Stimulated activated CD8-positive, alpha-beta memory T cell treated with anti-CD3 and anti-CD28 coated beads, Interleukin-4, amount 100 ng/mL, for 48 hours (primary cell): ENCODE data around the gene SUSD5.
"Not testable (repeated sequence)": the region's sequence is repeated elsewhere in the genome, so short reads cannot be mapped to it uniquely, and the experiment has no call there.

Experiments used
- DNase-seq: peaks from one replicate; pipeline ENCODE4 v3.0.0-alpha.2; 2020

Gene SUSD5

DNA sequence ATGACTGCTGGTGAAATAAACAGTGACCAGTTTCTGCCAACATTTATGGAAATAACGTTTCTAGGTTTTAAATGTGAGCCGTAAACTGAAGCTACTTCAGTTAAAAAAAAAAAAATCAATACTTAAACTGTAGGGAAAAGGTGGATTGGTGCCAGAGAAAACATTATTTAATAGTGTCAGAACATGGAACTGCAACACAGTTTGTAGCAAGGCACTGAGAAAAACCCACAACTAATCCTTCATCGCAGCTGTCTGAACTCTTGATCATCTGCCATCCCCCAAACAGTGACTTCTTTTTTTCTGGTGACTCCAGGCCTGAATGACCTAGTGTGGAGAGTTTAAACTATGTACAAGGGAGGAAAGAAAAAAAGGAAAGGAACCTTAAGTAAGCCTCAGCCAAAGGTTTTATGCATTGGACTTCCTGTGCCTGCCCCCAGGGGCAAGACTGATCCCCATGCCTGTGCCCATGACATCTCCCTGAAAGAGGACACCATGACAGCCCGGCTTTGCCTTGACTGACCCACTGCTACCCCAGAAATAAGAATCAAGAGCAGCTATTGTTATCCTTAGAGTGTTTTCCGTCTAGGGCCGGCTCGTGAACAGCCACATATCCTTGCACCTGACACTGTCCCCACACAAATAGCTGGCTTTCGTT lies 71.7 kb downstream of the SUSD5 start:
- no peak for DNase-seq

DNA sequence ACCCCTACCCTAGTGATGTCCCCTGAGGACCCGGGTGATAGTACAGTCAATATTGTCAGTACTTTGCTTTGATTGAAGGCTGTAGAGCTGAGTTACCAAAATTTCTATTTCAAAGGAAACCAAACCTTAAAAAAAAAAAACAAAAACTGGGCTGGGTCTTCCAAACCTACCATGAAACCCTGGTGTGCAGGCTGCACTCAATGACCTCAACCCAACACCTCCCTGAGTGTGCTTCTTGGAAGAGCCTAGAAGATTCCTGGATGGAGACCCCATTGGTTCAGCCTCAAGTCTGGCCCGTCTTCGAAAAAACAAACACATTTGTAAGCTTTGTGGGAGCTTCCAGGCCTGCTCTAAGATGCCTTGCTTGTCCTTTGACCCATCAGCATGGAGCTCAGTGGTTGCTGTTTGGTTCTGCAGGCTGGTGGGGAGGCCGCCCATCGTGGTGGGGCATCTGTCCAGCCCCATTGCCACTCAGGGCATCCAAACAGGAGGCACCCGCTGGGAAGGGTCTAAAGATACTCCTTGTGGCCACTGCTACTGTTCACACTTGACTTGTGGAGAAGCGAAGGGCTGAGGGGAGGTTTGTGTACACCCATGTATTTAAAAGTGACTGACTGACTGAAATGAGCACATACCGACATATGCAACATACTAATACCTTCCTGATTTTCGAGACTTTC lies 72.6 kb downstream of the SUSD5 start:
- DNase-seq, result no peak

DNA sequence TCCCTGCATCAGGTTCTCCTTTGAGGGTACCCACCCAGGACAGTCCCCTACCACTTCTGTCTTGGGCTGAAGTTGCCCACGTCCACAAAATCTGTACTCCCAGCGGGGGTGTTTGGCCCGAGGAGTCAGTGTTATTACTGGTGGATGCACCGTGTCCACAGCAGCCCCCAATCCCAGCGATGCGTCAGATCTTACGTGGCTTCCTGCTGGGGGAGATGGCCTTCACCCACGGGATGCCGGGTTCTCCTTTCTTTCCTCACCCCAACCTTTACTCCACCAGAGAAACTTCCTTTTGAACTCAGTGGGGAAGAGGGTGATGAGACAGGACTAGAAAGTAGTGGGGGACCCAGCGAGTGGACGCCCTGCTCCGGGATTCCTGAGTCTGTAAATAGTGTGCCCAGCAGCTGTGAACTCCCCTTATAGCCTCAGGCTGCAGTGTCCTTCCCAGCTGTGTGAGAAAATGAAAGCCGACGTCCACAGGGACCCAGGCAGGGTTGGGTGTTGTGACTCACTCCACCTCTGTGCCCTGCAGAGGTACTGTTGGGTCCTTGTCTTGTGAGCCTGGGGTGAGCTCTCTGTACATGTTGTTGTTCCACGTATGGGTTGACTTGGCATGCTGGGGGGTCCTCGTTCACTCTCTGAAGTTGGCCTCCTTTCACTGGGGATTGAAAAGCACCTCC lies 73.2 kb downstream of the SUSD5 start:
- no peak for DNase-seq

DNA sequence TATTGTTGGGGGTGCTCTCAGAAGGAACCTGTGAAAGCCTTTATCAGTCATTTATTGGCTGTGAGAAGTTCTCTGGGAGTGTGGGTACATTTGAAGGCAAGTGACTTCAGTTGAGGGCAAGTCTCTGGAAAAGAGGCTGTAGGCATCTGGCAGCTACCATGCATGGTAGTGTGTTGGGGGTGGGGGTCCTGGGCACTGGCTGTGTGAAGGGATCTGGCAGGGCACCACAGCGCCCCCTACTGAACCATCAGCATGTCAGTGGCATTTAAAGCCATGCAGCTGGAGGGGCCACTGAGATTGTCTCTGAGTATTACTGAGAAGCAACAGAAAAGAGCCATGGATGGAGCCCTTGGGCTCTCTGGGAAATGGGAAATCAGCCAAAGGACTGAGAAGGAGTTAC lies 74.2 kb downstream of the SUSD5 start:
- peak; percentile 59 for DNase-seq

DNA sequence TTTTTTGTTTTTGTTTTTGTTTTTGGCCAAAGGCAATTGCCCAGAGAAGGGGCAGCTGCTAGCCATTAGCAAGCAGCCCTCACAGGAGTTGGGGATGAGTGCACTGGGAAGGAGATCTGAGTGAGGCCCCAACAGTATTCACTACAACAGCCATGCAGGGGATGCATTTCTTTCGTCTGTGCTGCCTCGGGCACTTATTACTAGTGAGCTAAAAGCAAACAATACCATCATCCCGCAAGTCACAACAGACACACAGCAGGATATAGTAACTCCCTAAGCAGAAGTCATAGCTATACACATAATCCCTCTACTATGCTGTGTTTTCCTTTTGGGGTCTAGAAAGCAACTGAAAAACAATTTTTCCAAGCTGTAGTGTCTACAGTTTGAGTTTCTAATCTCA lies 77.6 kb downstream of the SUSD5 start:
- no peak for DNase-seq

DNA sequence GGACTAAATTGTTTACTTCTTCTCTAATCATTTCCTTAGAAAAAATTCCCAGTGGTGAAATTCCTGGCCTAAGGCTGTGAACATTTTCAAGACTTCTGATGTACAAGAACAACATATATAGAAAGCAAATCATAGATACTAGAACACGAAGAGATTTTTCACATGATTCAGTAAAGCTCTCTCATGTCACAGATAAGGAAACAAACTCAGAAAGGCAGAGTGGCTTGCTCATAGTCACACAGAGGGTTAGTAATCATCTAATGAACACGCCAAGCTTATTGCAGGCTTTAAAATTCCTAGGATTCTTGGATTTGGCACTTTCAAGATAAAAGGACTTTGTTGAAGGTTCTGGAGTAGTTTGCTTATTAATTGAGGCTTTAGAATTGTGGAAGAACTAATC lies 78.6 kb downstream of the SUSD5 start:
- no peak for DNase-seq

DNA sequence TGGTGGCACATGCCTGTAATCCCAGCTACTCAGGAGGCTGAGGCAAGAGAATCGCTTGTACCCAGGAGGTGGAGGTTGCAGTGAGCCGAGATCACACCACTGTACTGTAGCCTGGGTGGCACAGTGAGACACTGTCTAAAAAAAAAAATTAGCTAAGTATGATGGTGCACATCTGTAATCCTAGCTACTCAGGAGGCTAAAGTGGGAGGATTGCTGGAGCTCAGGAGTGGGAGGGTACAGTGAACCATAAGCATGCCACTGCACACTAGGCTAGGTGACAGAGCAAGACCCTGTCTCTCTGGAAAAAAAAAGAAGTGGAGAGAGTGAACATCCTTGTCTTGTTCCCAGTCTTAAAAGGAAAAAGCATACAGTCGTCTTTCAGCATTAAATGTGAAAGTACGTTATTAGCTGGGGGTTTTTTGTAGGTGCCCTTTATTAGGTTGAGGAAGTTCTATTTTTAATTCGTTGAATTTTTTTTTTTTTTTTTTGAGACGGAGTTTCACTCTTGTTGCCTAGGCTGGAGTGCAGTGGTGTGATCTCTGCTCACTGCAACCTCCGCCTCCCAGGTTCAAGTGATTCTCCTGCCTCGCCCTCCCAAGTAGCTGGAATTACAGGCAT lies 79.5 kb downstream of the SUSD5 start:
- not testable (repeated sequence) for DNase-seq

DNA sequence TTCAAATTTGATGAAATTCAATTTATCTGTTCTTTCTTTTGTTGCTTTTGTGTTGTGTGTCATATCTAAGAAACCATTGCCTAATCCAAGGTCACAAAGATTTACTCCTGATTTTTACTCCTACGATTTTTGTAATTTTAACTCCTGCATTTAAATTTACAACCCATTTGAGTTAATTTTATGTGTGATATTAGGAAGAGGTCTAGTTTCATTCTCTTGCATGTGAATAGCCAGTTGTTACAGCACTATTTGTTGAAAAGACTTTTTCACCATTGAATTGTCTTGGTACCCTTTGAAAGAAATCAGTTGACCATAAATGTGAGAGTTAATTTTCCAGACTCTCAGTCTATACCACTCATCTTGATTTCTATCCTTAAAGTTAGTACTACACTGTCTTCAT lies 80.9 kb downstream of the SUSD5 start:
- no peak for DNase-seq

DNA sequence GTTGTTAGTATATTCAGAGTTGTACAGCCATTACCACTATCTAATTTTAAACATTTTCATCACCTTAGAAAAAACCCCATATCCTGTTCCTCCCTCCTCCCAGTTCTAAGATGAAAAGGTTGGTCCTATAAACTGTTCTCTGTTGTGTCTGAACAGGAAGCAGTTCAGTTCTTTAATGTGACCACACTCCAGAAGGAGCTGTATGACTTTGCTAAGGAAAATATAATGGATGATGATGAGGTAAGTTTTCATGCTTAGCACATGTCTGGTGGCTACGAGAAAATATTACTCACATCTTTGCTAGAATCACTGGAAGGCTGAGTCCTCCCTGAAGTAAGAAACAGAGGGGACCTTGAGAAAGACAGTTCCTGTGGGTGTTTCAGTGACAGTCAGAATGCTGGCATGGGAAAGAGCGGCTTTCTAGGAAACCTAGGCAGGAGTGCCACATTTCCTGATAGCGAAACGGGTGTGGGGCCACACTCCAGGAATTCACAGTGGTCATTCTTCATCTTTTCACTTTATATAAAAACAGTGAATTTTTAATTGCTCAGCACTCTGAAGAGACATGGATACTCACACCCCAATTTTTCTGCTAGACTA lies 84.5 kb downstream of the SUSD5 start:
- no peak for DNase-seq

DNA sequence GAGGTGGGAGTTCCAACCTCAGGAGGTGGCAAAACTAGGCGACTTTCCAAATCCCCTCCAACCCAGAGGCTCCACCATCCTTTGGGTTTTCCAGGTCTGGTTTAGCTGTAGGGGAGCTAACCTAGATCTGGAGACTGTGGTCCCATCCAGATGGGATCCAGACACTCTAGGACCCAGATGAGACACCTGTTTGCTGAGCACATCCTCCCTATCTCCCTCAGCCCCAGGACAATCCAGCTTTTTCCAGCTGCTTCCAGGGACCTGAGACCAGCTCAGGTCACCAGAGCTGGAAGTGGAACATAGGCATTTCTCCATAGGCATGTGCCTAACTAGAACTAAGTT lies 86.6 kb downstream of the SUSD5 start:
- no peak for DNase-seq

DNA sequence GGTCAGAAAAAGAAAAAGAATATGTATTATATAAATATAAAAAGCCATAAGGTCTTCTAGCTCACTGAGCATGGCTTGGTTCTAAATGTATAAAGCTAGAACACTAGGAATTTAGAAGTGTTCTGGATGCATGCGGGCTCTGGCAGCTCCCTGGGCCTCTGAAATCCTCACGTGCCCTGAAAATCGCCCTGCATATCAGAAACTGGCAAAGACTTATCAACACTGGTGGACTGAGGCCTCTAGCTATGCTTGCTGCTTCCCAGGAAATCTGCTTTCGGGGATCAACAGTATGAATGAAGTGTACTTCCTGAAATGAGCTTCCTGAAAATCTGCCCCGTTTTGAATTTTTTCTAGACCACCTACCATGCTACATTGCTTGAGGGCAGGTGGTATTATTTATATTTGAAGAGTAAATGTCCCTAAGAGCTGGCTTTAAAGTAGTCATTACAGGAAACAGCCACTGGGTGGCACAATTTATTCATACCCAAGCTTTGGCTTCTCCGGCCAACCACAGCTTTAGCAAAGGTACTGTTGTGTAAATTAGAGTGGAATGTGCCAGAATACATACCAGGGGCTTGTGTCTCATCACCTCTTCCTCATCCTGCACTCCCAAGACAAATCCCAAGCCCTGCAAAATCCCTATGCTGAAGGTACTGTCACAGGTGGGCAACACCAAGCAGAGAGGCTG lies 87.1 kb downstream of the SUSD5 start:
- DNase-seq, result peak; percentile 42

DNA sequence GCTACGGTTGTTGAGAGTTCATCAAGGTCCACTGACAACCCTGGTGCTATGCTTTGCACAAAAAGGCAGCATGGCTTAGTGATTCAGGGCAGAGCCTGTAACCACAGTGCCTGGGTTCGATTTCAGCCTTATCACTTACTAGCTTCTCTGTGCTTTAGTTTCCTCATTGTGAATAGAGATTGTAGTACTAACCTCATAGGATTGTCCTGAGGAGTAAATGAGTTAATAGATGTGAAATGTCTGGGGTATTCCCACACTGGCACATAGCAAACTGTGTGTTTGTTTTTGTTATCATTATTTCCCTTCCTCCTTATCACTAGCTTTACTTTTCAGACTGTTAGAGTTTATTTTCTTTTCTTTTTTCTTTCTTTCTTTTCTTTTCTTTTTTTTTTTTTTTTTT lies 88.5 kb downstream of the SUSD5 start:
- no peak for DNase-seq

DNA sequence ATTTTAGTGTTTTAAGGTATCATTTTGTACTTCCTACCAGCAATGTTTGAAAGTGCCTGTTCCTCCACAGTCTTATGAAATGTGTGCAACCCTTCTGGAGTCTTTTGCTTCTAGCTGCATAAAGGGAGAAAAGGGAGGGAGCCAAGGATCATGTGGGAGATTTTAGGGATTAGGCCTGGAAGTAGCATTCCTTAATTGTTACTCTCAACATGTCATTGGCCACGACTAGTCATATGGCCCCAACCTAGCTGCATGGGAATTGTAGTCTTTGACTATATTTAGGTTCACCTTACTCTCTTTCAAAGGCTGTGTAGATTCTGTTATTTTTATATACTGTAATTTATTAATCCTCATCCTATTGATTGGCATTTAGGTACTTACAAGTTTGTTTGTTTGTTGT lies 89.9 kb downstream of the SUSD5 start:
- DNase-seq, result no peak

DNA sequence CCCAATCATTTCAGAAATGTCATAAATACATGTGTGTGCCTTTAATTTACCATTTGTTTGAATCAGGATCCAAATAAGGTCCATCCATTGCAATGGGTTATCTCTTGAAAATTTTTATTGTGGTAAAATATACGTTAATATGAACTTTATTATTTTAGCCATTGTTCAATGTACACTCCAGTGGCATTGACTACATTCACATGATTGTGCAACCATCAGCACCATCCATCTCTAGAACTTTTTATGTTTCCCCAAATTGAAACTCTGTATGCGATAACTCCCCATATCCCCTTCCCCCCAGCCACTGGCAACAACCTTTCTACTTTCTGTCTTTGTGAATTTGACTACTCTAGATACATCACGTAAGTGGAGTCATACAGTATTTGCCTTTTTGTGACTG lies 92.8 kb downstream of the SUSD5 start:
- DNase-seq, result no peak

DNA sequence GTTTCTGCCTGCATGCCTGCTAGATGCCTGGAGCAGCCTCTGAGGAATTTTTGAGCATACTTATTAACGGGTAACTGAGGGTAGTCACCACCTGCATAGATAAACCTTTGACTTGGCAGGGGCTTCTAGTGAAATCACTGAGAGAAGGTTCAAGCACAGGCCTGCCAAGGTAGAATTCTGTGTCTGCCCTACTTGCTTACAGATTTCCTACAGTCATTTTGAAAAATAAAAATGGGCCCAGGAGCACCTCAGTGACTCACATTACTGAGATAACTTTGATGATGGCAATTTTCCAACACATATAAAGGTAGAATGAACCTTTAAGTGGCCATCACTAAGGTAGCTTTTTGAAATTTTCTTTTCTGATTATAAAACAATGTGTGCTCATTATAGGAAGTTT lies 94.0 kb downstream of the SUSD5 start:
- DNase-seq, result no peak

DNA sequence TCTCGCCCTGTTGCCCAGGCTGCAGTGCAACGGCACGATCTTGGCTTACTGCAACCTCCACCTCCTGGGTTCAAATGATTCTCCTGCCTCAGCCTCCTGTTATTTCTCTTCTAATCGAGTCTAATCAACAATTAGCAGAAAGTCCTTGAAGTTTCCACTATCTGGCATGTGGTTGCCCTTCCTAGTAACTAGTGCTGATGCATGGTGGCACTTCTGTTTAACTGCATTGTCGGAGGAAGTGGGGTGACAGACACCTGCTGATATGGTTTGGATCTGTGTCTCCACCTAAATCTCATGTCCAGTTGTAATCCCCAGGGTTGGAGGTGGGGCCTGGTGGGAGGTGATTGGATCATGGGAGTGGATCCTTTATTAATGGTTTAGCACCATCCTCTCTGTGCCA lies 95.6 kb downstream of the SUSD5 start:
- DNase-seq, result no peak

DNA sequence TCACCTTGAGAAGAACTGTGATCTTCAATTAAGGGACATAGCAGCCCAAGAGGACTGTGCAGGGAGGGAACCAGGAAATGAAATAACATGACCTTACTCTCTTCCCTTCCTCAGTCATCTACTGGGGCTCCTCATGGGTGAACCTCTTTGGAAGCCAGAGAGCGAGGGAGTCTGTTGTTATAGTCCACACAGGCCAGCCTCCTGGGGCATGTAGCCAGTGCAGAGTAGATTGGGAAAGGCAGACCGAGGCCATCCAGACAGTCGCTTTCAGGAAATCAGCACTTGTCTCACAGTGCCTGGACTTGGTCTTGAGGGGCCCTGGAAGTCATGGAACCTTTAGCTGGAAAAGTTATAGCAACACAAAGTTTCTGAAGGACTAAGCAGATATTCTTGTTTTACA lies 98.7 kb downstream of the SUSD5 start:
- DNase-seq, result no peak

DNA sequence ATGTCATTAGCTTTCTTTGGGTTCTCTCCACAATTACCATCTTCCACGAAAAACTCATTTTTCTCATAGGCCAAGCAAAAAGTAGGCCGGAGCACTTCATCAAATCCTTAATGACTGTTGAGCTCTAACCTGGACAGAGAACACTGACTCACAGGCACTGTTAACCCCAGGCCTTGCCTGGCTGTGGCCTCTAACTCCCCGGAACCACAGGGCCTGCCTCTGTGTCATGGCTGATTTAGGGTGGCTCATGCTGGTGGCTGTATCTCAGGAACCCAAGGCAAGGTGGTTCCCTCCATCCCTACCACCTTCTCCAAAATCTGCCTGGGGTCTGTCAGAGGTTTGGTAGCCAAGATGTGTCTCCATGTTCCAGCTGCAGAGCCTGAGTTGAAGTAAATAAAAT lies 101.1 kb downstream of the SUSD5 start:
- no peak for DNase-seq

DNA sequence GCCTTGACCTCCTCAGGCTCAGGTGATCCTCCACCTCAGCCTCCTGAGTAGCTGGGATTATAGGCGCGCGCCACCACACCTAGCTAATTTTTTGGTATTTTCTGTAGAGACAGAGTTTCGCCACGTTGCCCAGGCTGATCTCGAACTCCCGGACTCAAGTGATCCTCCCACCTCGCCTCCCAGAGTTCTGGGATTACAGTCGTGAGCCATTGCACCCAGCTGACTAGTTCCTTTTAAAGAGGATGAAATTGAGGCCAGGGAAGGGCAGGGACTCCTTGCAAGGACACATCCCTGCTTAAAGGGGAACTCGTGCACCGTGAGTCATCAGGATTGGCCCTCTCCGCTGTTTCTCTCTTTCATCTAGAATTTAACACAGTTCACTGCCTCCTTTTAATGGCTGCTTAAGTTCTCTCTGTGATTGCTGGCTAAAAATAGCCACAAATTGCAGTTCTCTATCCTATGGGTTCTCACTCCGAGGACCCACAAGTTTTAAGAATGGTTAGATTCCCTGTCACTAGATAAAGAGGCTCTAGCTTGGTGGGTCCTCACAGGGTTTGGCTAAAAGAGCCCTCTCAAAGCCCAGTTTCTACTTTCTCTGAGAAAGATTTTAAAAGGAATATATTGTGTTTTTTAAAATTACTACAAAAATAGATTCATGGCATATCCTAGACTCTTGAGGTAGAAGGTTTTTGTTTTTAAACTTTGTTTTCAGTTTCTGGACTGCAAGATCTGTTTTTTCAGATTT lies 103.4 kb downstream of the SUSD5 start:
- DNase-seq, result no peak

DNA sequence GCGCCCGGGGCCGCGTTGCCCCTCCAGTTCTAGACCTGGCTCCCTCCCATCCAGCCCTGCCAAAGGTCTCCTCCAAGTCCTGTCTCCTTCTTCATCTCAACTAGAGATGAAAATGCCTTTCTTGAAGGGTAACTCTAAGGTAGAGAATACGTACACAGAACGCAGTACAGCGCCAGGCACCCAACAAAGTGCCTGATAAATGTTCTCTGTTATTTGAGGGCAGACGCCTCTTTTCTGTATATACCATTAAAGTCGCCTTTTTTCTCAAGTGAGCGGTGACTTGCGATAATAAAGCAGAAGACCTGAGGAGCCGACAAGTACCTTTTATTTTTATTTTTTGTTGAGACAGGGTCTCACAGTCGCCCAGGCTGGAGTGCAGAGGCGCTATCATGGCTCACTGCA lies 104.0 kb downstream of the SUSD5 start:
- DNase-seq, result no peak

DNA sequence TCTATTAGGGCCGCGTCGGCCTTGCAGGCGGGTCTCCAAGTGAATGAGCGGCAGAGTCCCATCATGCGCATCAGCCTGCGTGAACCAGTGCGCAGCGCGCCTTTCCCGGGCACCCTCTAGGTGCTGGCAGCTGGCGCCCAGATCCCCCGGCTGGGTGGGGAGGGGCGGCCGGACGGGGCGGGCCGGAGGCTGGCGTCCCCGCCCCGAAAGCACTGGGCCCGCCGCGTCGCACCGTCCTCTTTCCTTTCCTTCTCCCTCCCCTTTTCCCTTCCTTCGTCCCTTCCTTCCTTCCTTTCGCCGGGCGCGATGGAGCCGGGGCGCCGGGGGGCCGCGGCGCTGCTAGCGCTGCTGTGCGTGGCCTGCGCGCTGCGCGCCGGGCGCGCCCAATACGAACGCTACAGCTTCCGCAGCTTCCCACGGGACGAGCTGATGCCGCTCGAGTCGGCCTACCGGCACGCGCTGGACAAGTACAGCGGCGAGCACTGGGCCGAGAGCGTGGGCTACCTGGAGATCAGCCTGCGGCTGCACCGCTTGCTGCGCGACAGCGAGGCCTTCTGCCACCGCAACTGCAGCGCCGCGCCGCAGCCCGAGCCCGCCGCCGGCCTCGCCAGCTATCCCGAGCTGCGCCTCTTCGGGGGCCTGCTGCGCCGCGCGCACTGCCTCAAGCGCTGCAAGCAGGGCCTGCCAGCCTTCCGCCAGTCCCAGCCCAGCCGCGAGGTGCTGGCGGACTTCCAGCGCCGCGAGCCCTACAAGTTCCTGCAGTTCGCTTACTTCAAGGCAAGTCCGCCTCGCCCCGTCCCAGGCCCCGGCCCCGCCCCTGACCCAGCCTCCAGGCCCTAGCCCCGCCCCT lies 104.6 kb downstream of the SUSD5 start, which contains the start of gene CRTAP:
Gene CRTAP (plus strand): TSS at position 243 of the 850 bp plus-strand sequence. CDS start 64 bp downstream, at position 307.
- DNase-seq, result peak; percentile 94
